Measurements from ENCODE around the gene IMMP2L.

Gene IMMP2L

DNA sequence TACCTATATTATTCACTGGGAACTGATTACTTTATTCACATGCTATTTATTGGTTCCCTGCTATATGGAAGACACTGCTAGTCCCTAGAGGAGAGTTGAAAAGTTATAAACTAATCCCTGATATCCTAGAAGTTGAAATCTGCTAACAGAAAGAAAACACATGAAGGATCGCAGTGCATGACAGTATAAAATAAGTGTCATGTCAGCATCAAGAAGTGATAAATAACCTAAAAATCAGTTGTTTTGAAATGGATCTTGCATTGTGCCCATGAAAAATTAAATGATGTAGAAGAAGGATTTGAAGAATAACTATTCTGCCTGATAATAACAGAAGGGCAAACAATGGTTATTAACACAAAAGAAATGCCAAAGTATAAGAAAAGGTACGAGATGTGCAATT is 764.6 kb downstream of the IMMP2L start:
- no peak for DNase-seq (ENCODE audit: low spot score)

DNA sequence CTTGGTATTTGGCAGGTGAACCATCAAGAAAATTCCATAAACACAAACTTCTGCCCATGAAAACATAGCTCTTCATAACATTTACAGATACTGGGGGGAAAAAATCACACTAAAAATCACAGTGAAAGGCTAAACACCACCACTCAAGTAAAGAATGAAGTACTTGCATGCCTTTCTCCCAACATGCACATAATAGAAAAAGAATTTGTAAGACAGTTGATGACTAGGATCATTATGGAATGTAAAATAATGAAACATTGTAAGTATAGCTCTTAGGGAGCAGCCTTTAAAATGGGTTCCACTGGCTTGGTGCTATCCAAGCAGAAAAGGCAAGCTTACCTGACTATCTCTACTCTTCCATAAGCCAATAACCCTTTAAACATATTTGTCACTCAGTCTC is 771.3 kb downstream of the IMMP2L start:
- DNase-seq (ENCODE audit: low spot score), result no peak

DNA sequence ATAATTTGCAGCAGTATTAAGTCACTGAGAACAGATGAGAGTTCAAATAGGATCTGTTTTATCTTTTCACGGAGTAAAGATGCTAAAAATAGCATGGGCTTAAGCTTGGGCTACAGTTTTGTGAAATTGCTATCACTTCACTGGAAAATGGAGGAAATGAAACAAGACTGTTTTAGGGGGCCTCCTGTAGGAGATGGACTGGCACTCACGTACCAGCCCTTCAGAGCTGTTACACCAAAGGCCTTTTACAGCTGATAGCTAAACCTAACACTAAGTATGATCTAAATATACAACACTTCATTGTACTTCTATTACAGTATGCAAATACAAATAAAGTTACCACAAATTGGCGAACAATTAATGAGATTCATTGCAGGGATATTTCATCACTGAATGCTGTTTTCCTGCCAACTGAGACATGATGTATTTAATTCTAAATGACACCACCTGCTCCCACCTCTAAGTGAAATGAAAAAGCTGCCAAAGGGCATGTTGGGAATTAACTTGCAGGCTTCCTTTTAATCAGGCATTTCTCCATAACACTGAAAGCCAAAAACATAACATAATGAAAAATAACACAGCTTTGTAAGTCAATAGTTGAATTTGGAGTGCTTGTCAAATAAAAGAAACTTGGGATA is 775.8 kb downstream of the IMMP2L start:
- no peak for DNase-seq (ENCODE audit: low spot score)

DNA sequence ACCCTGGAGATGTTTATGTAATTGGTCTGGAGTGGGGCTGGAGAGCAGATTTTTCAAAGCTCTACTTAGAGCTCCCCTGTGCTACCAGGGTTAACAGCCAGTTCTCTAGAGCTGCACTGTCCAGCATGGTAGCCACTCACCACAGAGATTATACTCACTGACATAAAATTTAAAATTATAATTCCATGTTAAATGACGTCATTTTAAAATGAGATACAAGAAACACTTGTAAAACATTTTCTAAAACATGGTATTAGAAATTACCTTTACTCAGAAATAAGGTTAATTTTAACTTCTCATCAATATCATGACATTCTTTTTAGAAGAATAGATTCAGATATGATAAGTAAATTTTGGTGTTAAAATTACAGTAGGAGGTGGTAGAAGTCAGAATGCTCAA is 777.5 kb downstream of the IMMP2L start:
- no peak for DNase-seq (ENCODE audit: low spot score)

DNA sequence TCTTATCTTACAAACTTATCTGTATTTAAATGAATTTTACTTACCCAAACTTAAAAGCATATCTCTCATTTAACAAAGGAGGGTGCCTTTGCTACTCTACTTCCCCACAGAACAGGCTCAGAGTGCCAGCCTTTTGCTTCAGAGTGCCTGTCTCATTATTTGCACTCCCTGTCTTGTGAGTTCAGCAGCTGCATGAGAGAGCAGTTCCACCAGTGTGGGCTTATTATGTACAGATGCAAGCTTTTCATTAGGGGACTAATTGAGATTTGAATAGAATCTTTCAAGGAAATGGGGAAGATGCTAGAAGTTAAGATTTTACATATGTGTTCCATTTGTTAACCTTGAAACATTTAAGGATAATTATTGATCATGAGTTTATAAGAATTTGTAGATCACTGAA is 781.6 kb downstream of the IMMP2L start:
- DNase-seq (ENCODE audit: low spot score), result no peak

DNA sequence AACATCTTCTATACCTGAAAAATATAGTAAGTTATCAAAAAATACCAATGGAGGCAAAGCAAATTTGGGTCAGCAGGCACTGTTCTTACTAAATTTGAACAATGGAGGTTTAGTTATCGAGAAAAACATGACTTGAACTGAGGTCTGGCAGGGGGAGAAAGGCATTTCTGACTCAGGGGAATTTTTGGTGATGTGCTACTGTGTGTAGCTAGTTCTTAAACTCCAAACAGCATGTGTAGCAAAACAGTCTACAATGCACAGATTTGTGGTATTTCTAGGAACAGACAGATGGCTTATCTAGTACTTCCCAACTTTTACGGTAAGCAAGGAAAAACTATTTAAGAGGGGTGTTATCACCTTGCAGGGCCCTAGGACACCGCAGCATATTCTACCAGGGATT is 783.0 kb downstream of the IMMP2L start:
- DNase-seq (ENCODE audit: low spot score), result no peak

DNA sequence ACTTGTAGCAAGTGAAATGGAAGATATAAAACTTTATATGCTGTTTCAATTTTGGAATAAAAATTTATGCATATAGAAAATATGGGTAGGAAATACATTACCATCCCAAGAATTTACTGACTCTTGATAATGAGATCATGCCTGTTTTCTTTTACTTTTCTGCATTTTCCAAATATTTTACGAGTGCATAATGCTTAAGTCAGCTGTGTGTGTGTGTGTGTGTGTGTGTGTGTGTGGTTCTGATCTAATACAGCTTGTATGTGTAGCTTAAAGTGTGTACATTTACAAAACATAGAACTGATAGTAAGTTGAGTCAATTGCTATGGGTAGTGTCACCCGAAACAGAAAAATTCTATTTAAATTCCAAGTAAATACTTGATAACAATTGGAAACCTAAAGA is 787.2 kb downstream of the IMMP2L start:
- DNase-seq (ENCODE audit: low spot score), result peak; percentile 0

DNA sequence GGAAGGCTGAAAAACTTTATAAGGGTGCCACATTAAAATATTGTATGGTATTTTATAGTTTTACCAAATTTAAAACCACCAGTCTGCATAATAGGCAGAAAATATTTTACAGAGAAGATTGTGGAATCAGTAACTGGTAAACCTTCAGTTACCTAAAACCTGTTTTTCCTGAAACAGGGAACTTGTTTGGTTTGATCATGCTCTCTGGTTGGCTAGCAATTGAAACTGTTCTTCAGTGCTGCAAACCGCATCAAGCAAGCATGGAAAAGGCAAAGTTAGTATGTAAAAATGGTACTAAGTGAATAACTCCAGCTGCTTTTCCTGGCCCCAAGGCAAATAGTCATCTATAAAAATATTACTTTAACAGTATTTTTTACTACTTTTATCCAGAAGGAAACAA is 788.2 kb downstream of the IMMP2L start:
- no peak for DNase-seq (ENCODE audit: low spot score)

DNA sequence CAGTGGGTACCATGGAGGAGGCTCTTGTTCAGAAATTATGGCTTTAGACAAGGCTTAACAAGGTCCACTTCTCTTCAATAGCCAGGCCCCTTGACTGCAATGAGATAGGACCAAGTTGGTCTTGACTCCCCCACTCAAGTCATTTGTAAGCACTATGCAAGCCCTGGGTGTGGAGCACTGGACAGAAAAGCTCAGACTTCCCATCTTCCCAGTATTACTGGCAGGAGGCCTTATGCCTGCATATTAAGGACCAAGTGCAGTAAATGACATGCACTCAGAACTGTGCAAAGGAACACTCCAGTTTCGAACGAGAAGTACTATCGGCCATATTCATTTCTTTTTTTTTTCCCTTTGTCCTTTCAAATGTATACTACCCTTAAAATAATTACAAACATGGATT is 789.7 kb downstream of the IMMP2L start:
- no peak for DNase-seq (ENCODE audit: low spot score)

DNA sequence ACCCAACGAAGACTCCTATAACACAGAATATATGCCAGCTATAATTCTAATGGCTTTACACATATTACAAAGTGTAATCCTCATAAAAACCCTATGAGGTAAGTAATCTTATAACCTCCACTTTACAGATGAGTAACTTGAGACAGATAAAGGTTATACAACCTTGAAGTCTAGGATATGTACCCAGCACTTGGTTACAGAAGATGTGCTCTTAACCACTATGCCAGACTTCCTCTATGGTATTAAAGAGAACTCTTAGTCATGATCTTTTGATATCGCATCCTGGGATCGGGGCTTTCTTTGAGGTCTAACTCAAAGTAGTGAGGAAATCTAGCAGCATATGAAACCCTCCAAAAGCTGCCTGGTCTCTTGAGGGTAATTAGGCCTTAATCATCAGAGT is 790.6 kb downstream of the IMMP2L start:
- no peak for DNase-seq (ENCODE audit: low spot score)

DNA sequence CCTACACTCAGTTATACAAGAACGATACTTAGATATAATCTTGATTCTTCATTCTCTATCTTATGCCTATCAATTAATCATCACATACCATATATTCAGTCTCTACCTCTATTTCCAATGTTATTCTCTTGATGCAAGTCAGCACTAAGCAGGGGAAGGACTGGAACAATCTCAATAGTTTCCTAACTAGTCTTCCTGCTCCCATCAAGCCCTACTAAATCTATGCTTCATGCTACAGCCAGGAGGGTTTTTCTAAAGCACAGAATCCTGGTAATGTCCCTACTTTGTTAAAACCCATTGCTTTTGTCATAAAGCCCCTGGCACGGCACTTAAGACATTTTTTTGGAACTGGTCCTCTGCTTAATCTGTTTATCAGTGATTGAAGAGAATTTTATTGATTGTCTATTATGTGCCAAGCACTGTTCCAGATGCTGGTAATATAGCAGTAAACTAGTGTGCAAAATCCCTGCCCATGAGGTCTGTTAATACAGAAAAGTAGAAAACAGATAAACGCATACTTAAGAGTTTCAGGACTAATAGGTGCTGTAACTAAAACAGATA is 794.7 kb downstream of the IMMP2L start:
- DNase-seq (ENCODE audit: low spot score), result no peak

DNA sequence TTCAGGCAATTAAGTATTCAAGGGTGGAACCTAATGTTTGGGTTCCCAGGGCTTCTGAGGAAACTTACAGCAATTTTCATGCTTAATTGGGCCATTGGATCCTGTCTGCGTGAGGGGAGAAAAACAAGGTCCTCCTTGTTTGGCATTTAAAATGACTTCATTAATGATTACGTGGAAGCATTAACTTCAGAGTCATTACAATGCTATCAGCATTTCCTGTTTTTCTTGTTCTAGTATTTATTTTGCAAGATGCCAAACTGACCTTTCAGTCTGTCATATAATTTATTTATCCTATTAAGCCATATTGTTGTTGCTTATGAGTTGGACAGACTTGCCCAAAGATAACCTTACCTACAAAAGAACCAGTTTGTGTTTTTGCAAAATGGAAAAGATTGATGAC is 795.4 kb downstream of the IMMP2L start:
- DNase-seq (ENCODE audit: low spot score), result no peak

DNA sequence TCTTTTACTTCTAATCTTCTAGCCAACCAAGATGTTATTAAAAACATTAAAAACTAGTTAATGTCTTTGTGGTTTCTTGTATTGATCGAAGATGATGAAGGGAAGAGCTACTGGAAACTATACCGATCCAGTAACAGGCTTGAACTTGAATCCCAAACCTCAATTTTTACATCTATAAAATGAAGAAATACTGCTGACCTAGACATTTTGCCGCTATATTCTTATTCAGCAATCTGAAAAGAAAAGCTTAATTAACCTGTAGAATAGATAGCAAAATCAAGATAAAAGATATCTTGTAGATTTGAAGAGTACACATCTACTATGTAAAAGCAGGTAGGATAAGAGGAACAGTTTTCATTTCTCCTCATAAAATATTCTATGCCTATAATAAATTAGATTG is 797.4 kb downstream of the IMMP2L start:
- DNase-seq (ENCODE audit: low spot score), result no peak

DNA sequence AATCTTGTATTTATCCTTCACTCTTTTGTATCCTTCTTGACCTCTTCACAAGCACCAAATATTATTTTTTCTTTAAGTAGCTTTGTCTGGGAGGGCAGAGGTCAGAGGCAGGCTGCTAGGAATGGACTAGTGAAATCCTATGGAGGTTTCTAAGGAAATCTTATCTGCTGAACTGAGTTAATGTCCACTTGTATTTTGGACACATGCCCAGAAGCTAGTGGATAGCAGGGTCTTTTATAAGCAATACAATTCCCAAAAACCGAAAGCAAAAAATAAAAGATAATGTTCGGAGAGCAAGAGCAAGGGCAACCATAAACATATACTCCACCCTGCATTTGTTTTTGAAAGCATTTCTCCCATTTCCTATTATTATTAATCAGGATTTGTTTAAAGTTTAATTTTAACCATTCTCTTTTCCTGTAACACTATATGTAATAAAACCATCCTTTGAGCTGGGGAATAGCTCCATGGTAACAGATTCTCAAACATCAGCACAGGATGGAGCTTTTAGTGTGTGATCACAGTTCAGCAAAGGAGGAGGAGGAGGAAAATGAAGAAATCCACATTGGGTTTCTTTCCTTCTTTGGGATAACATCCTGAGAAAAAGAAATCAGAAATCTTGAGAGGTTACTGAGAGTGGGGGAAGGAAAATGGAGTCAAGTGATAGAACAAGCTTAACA is 799.6 kb downstream of the IMMP2L start:
- DNase-seq (ENCODE audit: low spot score), result peak; percentile 1

DNA sequence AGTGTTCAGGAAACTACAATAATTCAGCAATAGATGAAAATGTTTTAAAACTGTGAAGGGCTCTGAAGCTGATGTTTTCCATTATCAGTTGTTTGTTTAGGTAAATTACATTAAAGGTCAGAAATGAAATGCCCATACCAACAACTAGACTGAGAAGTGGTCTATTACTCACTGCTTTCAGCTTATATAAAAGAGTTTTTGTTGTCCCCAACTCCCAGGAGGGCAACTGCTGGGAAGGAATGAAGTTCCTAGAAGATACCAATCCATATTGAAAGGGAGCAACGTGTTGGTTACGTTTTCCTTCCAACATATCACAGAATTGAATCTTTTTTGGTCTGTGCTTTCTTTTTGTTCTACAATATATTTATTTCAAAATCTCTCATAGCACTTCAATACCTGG is 802.0 kb downstream of the IMMP2L start:
- no peak for DNase-seq (ENCODE audit: low spot score)

DNA sequence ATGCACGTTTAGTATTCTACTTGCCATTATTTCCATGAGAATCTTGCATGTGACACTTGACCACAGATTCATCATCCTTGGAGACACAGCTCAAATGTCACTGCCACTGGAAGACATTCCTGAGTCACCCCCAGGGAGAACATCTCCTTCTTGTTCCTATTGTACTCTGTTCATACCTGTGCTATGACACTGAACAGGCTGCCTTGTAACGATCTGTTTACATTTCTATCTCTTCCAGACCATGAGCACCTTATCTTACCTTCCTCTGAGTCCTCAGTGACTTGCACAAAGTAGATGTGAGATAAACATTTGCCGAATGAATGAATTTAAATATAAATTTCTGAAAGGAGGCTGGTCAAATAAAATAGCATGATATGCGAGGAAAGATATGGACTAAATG is 803.2 kb downstream of the IMMP2L start:
- DNase-seq (ENCODE audit: low spot score), result no peak

DNA sequence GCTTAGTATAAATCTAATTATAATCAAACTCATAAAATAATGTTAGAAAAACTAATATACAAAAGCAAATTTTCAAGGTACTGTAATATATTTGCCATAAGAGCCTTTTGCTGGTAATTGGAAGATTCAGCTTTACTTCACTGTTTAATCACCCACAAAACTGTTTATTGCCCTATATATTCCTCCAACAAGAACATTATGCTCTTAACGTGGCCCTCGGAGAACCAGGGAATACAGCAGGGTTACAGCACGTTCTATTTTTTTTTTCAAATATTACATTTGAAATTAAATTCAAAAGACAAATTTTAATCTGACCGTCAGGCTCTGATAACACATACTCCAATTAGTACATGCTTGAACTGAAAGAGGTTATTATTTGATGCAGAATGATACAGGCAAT is 807.6 kb downstream of the IMMP2L start:
- no peak for DNase-seq (ENCODE audit: low spot score)

DNA sequence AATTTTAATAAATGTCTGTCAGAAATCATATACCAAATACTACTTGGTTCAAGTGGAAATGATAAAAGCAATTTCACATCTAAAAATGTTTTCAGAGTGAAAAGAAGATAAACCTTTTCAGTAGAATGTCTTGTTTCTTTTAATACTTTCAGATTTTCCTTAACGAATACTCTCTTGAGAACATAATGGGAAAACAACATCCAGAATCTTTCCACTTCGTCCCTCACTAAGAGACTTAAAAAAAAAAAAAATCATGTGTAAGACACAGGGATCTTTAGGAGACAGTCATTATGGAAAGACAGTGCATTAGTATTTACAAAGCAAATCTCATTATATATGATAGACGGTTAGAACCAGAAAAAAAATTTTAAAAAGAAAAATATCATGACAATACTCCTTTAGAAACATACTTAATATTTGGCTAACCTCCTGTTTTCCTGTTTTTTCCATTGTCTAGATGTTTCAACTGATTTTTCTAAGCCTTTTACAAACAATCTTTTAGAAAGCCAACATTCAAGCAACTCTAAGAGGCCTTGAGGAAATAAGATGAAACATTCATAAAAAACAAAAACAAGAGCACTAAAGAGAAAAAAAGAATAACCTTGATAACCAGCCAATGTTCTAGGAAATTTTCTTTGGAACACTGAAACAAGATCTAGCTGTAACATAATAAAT is 811.2 kb downstream of the IMMP2L start:
- DNase-seq (ENCODE audit: low spot score), result no peak

DNA sequence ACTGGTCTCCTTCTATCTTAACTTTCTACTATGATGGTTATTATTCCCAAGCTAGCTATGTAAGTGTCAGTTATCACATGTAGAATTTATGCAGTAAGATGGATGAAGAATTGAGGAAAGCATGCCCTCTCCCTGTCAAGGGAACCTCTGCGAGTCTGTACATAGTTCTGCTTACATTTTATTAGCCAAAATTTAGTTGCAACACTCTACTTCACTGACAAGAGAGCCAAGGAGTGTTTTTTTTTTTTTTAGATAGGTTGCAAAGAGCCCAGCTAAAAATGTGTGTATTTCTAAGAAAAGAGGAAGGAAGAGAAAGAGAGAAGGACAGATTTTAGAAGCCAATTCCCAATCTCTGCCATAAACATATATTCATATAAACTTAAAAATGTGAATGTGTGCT is 829.1 kb downstream of the IMMP2L start:
- no peak for DNase-seq (ENCODE audit: low spot score)

DNA sequence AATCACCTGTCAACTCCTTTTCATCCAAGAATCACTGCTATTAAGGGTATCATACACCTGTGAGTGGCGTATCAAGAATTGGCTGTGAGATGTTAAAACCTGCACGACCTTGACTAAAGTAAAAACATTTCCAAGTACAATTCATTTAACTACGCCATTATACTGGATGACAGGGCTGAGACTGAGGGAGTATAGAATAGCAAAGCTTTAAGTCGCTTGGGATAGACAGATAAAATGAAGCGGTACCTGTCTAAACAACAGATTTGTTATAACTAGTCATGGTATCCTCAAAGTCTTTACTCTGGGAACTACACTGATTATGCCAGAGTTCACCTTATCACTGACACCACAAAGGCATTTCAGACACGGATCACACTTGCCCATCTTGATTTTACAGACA is 837.5 kb downstream of the IMMP2L start:
- no peak for DNase-seq (ENCODE audit: low spot score)

DNA sequence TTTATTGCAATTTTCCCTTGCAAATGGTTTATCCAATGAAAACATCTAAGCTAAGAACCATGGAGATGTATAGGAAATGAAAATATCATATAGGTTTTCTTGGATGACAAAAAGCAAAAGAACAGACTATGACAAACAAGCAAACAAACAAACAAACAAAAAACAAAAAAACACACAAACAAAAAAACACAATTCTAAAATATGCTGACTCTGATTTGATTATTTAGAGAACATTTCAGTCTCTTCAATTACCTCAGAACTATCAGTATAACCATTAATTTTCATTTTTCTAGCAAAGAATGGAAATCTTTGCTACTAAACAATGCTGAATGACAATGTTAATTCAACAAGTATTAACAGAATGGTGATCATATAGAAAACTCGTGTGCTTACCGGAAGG is 840.9 kb downstream of the IMMP2L start:
- DNase-seq (ENCODE audit: low spot score), result no peak

DNA sequence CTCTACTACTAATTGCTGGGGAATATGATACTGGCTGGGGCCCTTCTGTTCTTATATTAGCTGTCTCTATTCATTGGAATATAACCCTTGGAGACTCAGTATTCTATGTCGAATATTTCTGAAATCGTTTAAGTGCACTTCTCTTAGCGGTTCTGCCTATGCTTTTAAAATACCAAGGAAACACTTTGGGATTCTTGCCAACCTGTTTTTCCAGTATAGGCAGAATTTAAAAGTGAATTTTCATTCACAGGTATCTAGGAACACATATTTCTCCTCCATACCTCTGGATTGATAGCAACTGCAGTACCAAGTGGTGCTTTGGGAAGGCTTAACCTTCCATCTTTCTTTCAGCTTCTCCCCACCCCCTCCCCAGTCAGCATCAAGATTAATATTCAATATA is 841.7 kb downstream of the IMMP2L start:
- no peak for DNase-seq (ENCODE audit: low spot score)

DNA sequence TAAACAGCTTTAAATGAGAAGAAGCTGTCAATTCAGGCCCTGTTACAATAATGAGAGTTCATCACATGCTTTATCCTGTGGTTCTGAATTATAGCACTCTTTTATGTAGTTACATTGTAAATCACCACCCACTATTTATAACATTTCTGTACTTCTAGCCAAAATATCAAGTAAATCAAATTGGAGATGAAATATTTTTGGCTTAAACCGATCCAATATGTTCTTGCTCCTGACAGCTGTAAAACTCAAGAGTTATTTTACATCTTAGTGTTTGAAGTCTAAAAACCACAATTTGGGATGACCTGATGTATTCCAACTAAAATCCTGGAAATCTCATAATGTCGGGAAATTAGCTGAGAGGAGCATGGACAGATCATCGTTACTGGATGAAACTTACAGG is 842.6 kb downstream of the IMMP2L start:
- DNase-seq (ENCODE audit: low spot score), result no peak
